SK-N-SH treated with all-trans-retinoic acid at 6 μM for 48 hours (cell line): ENCODE results near the gene TMEM39B.

Experiments
- ARNTL ChIP-seq: fragments of 450-650 bp; formaldehyde crosslinking; IDR thresholded peaks from 2 replicates; pipeline ENCODE4 v1.5.0; 2020; ENCODE audit warnings: low read depth, mild to moderate bottlenecking, moderate library complexity, borderline replicate concordance
- ISL1 ChIP-seq: fragments of 250-450 bp; sonication (Bioruptor Pico); IDR thresholded peaks from 2 replicates; pipeline ENCODE4 v2.1.2; 2022; ENCODE audit warnings: mild to moderate bottlenecking, moderate library complexity
- ZC3H10 ChIP-seq: fragments of 250-450 bp; sonication (Bioruptor Pico); IDR thresholded peaks from 2 replicates; pipeline ENCODE4 v1.5.1; 2021; ENCODE audit warnings: mild to moderate bottlenecking, moderate library complexity

DNA sequence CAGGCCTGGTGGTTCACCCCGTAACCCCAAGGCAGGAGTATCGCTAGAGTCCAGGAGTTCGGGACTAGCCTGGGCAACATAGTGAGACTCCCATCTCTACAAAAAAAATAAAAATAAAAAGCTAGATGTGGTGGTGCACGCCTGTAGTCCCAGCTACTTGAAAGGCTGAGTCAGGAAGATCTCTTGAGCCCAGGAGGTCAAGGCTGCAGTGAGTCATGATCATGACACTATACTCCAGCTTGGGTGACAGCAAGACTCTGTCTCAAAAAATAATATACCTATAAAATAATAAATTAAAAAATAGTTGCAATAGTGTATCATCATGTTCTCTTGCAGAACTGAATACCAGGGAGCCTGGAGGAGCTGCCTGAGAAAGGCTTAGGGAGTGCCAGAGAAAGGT lies 19.9 kb upstream of the TMEM39B start:
- no peak for TF ChIP-seq ZC3H10
- no peak for TF ChIP-seq ISL1 (CRISPR knock-in tag)
- TF ChIP-seq ARNTL = no peak
